Erythroblast (primary cell): ENCODE results near the gene TEX2.

Experiments
- GATA1 ChIP-seq: IDR thresholded peaks from 2 replicates; pipeline ENCODE4 v1.6.1; 2011; ENCODE audit warnings: low read depth, mild to moderate bottlenecking, control low read depth, low read length, moderate library complexity
- POLR2A ChIP-seq: IDR thresholded peaks from 2 replicates; pipeline ENCODE4 v1.6.1; 2011; ENCODE audit warnings: mild to moderate bottlenecking, low read length

GRCh38 chr17:64145751-64146417 is 117.2 kb downstream of the TEX2 start:
- TF ChIP-seq POLR2A, result peak; percentile 100
- TF ChIP-seq GATA1, result no peak
